WTC11 (cell line): ENCODE data around the gene FGFR3. TPM values are rescaled to one million over a fixed set of nuclear protein-coding genes. Genes with fewer than 3 reads are reported as not detected.

Experiments used
- ATAC-seq: fragments of 200-7000 bp; cut with Tn5 transposase; 2 replicates; pipeline ENCODE4 v1.10.0; 2021; ENCODE audit warnings: mild to moderate bottlenecking, moderate library complexity
- CTCF ChIA-PET: fragments of 300-600 bp; sonication (Branson Sonifier 250); formaldehyde crosslinking; loops from one replicate; lab custom pipeline; 2021; ENCODE audit warnings: antibody characterized with exemption; lab: Charles Lee
- POLR2A ChIA-PET: fragments of 350-600 bp; sonication (Branson Sonifier 250); formaldehyde crosslinking; loops from one replicate; lab custom pipeline; 2021; ENCODE audit warnings: antibody characterized with exemption; lab: Charles Lee
- DNase-seq: peaks from one replicate; pipeline ENCODE4 v3.0.0; 2021; ENCODE audit warnings: low spot score
- H3K27ac Mint-ChIP-seq: 2 replicates; pipeline ENCODE4 v1.8.0; 2021; ENCODE audit warnings: mixed read lengths
- H3K27me3 Mint-ChIP-seq: 2 replicates; pipeline ENCODE4 v1.8.0; 2021; ENCODE audit warnings: low read depth, mild to moderate bottlenecking, moderate library complexity, mixed read lengths
- H3K36me3 Mint-ChIP-seq: 2 replicates; pipeline ENCODE4 v1.8.0; 2021; ENCODE audit warnings: mixed read lengths
- H3K4me1 Mint-ChIP-seq: 2 replicates; pipeline ENCODE4 v1.8.0; 2022; ENCODE audit warnings: mixed read lengths
- H3K4me3 Mint-ChIP-seq: 2 replicates; pipeline ENCODE4 v1.8.0; 2021; ENCODE audit warnings: mild to moderate bottlenecking, moderate library complexity, mixed read lengths
- H3K9me3 Mint-ChIP-seq: 2 replicates; pipeline ENCODE4 v1.8.0; 2021; ENCODE audit warnings: mixed read lengths
- ATF1 ChIP-seq: sonication (generic); formaldehyde crosslinking; IDR thresholded peaks from 2 replicates; pipeline ENCODE4 v1.8.1; 2023; ENCODE audit warnings: mild to moderate bottlenecking, moderate library complexity, missing genetic modification reagents
- CREB1 ChIP-seq: sonication (generic); formaldehyde crosslinking; IDR thresholded peaks from 2 replicates; pipeline ENCODE4 v1.8.0; 2023; ENCODE audit warnings: mild to moderate bottlenecking, missing genetic modification reagents
- RELA ChIP-seq: sonication (generic); formaldehyde crosslinking; IDR thresholded peaks from 2 replicates; pipeline ENCODE4 v1.8.1; 2022; ENCODE audit warnings: missing genetic modification reagents, mild to moderate bottlenecking, borderline replicate concordance
- SOX15 ChIP-seq: fragments of 250-450 bp; sonication (Bioruptor Pico); IDR thresholded peaks from 2 replicates; pipeline ENCODE4 v1.9.0; 2021; ENCODE audit warnings: mild to moderate bottlenecking
- ZNF121 ChIP-seq: sonication (generic); formaldehyde crosslinking; IDR thresholded peaks from 2 replicates; pipeline ENCODE4 v1.8.0; 2023; ENCODE audit warnings: missing genetic modification reagents
- ZNF138 ChIP-seq: sonication (generic); formaldehyde crosslinking; conservative IDR thresholded peaks from 2 replicates; pipeline ENCODE4 v1.8.1; 2022; ENCODE audit warnings: mild to moderate bottlenecking, moderate library complexity, missing genetic modification reagents
- ZNF263 ChIP-seq: sonication (generic); formaldehyde crosslinking; IDR thresholded peaks from 2 replicates; pipeline ENCODE4 v1.8.1; 2022; ENCODE audit warnings: low read depth, mild to moderate bottlenecking, moderate library complexity, missing genetic modification reagents
- ZNF423 ChIP-seq: fragments of 250-450 bp; sonication (Bioruptor Pico); IDR thresholded peaks from 2 replicates; pipeline ENCODE4 v2.1.2; 2022; ENCODE audit warnings: mild to moderate bottlenecking, moderate library complexity
- total RNA-seq: library from RNA; stranded (reverse); gene quantifications from 3 replicates; pipeline ENCODE4 v1.2.3, GENCODE V29; 2021
- TF ChIP-seq, protein P1 (sequence below): sonication (generic); formaldehyde crosslinking; conservative IDR thresholded peaks from 2 replicates; pipeline ENCODE4 v1.8.1; 2023; ENCODE audit warnings: mild to moderate bottlenecking, low read depth, missing genetic modification reagents, moderate library complexity
- TF ChIP-seq, protein P2 (sequence below): sonication (generic); formaldehyde crosslinking; IDR thresholded peaks from 2 replicates; pipeline ENCODE4 v1.8.1; 2023; ENCODE audit warnings: mild to moderate bottlenecking, moderate library complexity, missing genetic modification reagents
- TF ChIP-seq, protein P3 (sequence below): fragments of 250-450 bp; sonication (Bioruptor Pico); IDR thresholded peaks from 2 replicates; pipeline ENCODE4 v1.9.0; 2021; ENCODE audit warnings: mild to moderate bottlenecking
- TF ChIP-seq, protein P4 (sequence below): sonication (generic); formaldehyde crosslinking; conservative IDR thresholded peaks from 2 replicates; pipeline ENCODE4 v1.8.1; 2022; ENCODE audit warnings: mild to moderate bottlenecking, missing genetic modification reagents
- TF ChIP-seq, protein P5 (sequence below): fragments of 200-600 bp; IDR thresholded peaks from 2 replicates; pipeline ENCODE4 v1.8.0; 2022; ENCODE audit warnings: antibody characterized with exemption
- TF ChIP-seq, protein P6 (sequence below): fragments of 250-450 bp; sonication (Bioruptor Pico); IDR thresholded peaks from 2 replicates; pipeline ENCODE4 v1.8.0; 2021; ENCODE audit warnings: mild to moderate bottlenecking
- TF ChIP-seq, protein P7 (sequence below): sonication (generic); formaldehyde crosslinking; IDR thresholded peaks from 2 replicates; pipeline ENCODE4 v1.8.0; 2023; ENCODE audit warnings: mild to moderate bottlenecking, missing genetic modification reagents
- TF ChIP-seq, protein P8 (sequence below): sonication (generic); formaldehyde crosslinking; IDR thresholded peaks from 2 replicates; pipeline ENCODE4 v1.8.1; 2022; ENCODE audit warnings: low read depth, mild to moderate bottlenecking, moderate library complexity, missing genetic modification reagents, borderline replicate concordance
- TF ChIP-seq, protein P9 (sequence below): sonication (generic); formaldehyde crosslinking; IDR thresholded peaks from 2 replicates; pipeline ENCODE4 v1.8.1; 2022; ENCODE audit warnings: mild to moderate bottlenecking, missing genetic modification reagents, moderate library complexity, borderline replicate concordance
- TF ChIP-seq, protein P10 (sequence below): sonication (generic); formaldehyde crosslinking; IDR thresholded peaks from 2 replicates; pipeline ENCODE4 v1.8.1; 2023; ENCODE audit warnings: mild to moderate bottlenecking, missing genetic modification reagents

The FGFR3 gene
- total RNA-seq, 1 experiment from 2014 or later: 19.9 TPM

DNA sequence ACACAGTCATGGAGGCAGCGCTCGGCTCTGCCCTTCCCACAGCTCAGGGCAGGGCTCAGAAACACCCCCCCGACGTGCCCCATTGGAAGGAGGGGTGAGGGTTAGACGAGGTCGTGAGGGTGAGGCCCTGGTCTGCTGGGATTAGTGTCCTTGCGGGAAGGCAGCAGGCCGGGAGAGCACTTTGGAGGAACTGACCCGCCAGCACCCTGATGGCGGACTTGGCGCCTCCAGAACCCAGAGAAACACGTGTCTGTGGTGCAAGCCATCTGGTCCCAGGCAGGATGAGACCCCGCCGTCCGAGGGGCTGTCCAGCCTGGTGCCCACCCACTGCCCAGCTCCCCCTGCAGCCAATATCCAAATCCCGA, 45.5 kb upstream of the FGFR3 start (continued):
- TF ChIP-seq, protein P1, sequence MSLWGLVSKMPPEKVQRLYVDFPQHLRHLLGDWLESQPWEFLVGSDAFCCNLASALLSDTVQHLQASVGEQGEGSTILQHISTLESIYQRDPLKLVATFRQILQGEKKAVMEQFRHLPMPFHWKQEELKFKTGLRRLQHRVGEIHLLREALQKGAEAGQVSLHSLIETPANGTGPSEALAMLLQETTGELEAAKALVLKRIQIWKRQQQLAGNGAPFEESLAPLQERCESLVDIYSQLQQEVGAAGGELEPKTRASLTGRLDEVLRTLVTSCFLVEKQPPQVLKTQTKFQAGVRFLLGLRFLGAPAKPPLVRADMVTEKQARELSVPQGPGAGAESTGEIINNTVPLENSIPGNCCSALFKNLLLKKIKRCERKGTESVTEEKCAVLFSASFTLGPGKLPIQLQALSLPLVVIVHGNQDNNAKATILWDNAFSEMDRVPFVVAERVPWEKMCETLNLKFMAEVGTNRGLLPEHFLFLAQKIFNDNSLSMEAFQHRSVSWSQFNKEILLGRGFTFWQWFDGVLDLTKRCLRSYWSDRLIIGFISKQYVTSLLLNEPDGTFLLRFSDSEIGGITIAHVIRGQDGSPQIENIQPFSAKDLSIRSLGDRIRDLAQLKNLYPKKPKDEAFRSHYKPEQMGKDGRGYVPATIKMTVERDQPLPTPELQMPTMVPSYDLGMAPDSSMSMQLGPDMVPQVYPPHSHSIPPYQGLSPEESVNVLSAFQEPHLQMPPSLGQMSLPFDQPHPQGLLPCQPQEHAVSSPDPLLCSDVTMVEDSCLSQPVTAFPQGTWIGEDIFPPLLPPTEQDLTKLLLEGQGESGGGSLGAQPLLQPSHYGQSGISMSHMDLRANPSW (CRISPR knock-in tag): no peak

DNA sequence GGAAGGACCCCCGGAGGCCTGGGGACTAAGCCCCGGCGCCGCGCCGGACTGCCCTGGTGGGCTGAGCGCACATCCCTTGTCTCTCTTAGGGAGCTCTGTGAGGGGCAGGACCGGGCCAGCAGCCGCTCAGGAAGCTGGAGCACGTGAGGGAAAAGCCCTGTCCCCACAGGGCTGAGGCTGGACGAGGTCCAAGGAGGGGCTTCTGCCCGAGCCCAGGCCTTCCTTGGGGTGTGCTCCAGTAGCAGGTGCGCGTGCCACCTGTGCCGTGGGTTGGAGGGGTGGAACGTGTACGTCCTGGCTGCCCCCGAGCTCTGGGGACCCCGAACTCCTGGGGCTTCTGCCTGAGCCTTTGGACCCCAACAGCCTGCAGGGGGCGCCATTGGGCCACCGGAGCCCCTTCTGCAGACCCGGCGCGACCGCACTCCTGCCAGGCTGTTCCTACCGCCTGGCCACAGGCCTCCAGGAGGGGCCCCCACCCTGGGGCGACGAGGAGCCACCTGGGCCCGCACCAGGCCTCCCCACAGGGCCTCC, 44.6 kb upstream of the FGFR3 start:
- POLR2A ChIA-PET: interaction anchor here (0.5 to 0.9 kb wide), 4 partner anchors 20 to 35 kb away, joined by 3 read pairs; no protein-coding TSS in a partner anchor
- peak; percentile 36 for ATAC-seq
- H3K27ac Mint-ChIP-seq: no peak overlapping the region
- no peaks in the 10 kb centered on the region for H3K9me3 Mint-ChIP-seq
- H3K4me1 Mint-ChIP-seq: no peaks in the 10 kb centered on the region
- CTCF ChIA-PET: interaction anchor here (0.6 to 4.1 kb wide), 47 partner anchors 11 to 450 kb away, joined by 3 to 188 read pairs (median 5); partner anchors contain the start of genes FGFR3, SLBP, TACC3 and TMEM129
- no peak overlapping the region for H3K4me3 Mint-ChIP-seq
- DNase-seq: peak; percentile 91
- peaks cover 2% of the 10 kb centered on the region; the same call in 1 of the 2 replicates for H3K27me3 Mint-ChIP-seq
- H3K36me3 Mint-ChIP-seq: peaks cover 12% of the 10 kb centered on the region
- TF ChIP-seq ATF1 (CRISPR knock-in tag) (no peak), RELA (CRISPR knock-in tag) (no peak), ZNF121 (CRISPR knock-in tag) (no peak), CREB1 (CRISPR knock-in tag) (no peak), SOX15 (no peak), ZNF138 (no peak), ZNF263 (CRISPR knock-in tag) (no peak), ZNF423 (peak; percentile 96)
- TF ChIP-seq, protein P2, sequence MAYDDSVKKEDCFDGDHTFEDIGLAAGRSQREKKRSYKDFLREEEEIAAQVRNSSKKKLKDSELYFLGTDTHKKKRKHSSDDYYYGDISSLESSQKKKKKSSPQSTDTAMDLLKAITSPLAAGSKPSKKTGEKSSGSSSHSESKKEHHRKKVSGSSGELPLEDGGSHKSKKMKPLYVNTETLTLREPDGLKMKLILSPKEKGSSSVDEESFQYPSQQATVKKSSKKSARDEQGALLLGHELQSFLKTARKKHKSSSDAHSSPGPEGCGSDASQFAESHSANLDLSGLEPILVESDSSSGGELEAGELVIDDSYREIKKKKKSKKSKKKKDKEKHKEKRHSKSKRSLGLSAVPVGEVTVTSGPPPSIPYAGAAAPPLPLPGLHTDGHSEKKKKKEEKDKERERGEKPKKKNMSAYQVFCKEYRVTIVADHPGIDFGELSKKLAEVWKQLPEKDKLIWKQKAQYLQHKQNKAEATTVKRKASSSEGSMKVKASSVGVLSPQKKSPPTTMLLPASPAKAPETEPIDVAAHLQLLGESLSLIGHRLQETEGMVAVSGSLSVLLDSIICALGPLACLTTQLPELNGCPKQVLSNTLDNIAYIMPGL: peak; percentile 54; the same call in 1 of the 2 replicates
- TF ChIP-seq, protein P3, sequence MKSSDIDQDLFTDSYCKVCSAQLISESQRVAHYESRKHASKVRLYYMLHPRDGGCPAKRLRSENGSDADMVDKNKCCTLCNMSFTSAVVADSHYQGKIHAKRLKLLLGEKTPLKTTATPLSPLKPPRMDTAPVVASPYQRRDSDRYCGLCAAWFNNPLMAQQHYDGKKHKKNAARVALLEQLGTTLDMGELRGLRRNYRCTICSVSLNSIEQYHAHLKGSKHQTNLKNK (CRISPR knock-in tag): no peak
- TF ChIP-seq, protein P4, sequence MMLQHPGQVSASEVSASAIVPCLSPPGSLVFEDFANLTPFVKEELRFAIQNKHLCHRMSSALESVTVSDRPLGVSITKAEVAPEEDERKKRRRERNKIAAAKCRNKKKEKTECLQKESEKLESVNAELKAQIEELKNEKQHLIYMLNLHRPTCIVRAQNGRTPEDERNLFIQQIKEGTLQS (CRISPR knock-in tag): no peak
- TF ChIP-seq, protein P5, sequence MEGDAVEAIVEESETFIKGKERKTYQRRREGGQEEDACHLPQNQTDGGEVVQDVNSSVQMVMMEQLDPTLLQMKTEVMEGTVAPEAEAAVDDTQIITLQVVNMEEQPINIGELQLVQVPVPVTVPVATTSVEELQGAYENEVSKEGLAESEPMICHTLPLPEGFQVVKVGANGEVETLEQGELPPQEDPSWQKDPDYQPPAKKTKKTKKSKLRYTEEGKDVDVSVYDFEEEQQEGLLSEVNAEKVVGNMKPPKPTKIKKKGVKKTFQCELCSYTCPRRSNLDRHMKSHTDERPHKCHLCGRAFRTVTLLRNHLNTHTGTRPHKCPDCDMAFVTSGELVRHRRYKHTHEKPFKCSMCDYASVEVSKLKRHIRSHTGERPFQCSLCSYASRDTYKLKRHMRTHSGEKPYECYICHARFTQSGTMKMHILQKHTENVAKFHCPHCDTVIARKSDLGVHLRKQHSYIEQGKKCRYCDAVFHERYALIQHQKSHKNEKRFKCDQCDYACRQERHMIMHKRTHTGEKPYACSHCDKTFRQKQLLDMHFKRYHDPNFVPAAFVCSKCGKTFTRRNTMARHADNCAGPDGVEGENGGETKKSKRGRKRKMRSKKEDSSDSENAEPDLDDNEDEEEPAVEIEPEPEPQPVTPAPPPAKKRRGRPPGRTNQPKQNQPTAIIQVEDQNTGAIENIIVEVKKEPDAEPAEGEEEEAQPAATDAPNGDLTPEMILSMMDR: peak; percentile 93
- TF ChIP-seq, protein P6, sequence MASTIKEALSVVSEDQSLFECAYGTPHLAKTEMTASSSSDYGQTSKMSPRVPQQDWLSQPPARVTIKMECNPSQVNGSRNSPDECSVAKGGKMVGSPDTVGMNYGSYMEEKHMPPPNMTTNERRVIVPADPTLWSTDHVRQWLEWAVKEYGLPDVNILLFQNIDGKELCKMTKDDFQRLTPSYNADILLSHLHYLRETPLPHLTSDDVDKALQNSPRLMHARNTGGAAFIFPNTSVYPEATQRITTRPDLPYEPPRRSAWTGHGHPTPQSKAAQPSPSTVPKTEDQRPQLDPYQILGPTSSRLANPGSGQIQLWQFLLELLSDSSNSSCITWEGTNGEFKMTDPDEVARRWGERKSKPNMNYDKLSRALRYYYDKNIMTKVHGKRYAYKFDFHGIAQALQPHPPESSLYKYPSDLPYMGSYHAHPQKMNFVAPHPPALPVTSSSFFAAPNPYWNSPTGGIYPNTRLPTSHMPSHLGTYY (CRISPR knock-in tag): no peak
- TF ChIP-seq, protein P7, sequence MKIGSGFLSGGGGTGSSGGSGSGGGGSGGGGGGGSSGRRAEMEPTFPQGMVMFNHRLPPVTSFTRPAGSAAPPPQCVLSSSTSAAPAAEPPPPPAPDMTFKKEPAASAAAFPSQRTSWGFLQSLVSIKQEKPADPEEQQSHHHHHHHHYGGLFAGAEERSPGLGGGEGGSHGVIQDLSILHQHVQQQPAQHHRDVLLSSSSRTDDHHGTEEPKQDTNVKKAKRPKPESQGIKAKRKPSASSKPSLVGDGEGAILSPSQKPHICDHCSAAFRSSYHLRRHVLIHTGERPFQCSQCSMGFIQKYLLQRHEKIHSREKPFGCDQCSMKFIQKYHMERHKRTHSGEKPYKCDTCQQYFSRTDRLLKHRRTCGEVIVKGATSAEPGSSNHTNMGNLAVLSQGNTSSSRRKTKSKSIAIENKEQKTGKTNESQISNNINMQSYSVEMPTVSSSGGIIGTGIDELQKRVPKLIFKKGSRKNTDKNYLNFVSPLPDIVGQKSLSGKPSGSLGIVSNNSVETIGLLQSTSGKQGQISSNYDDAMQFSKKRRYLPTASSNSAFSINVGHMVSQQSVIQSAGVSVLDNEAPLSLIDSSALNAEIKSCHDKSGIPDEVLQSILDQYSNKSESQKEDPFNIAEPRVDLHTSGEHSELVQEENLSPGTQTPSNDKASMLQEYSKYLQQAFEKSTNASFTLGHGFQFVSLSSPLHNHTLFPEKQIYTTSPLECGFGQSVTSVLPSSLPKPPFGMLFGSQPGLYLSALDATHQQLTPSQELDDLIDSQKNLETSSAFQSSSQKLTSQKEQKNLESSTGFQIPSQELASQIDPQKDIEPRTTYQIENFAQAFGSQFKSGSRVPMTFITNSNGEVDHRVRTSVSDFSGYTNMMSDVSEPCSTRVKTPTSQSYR (CRISPR knock-in tag): no peak
- TF ChIP-seq, protein P8, sequence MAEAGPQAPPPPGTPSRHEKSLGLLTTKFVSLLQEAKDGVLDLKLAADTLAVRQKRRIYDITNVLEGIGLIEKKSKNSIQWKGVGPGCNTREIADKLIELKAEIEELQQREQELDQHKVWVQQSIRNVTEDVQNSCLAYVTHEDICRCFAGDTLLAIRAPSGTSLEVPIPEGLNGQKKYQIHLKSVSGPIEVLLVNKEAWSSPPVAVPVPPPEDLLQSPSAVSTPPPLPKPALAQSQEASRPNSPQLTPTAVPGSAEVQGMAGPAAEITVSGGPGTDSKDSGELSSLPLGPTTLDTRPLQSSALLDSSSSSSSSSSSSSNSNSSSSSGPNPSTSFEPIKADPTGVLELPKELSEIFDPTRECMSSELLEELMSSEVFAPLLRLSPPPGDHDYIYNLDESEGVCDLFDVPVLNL (CRISPR knock-in tag): no peak
- TF ChIP-seq, protein P9, sequence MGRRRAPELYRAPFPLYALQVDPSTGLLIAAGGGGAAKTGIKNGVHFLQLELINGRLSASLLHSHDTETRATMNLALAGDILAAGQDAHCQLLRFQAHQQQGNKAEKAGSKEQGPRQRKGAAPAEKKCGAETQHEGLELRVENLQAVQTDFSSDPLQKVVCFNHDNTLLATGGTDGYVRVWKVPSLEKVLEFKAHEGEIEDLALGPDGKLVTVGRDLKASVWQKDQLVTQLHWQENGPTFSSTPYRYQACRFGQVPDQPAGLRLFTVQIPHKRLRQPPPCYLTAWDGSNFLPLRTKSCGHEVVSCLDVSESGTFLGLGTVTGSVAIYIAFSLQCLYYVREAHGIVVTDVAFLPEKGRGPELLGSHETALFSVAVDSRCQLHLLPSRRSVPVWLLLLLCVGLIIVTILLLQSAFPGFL (CRISPR knock-in tag): no peak
- TF ChIP-seq, protein P10, sequence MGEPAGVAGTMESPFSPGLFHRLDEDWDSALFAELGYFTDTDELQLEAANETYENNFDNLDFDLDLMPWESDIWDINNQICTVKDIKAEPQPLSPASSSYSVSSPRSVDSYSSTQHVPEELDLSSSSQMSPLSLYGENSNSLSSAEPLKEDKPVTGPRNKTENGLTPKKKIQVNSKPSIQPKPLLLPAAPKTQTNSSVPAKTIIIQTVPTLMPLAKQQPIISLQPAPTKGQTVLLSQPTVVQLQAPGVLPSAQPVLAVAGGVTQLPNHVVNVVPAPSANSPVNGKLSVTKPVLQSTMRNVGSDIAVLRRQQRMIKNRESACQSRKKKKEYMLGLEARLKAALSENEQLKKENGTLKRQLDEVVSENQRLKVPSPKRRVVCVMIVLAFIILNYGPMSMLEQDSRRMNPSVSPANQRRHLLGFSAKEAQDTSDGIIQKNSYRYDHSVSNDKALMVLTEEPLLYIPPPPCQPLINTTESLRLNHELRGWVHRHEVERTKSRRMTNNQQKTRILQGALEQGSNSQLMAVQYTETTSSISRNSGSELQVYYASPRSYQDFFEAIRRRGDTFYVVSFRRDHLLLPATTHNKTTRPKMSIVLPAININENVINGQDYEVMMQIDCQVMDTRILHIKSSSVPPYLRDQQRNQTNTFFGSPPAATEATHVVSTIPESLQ (CRISPR knock-in tag): no peak
